Stimulated activated memory B cell treated with anti-CD40 and anti-IgM and Interleukin-4, amounts not matched to agents 10 μg/mL and 1 μg/mL and 100 μg/mL, for 72 hours (primary cell): ENCODE data around the gene UNC79.

Experiments used
- ATAC-seq: fragments of 150-1000 bp; cut with Tn5 transposase; 2 replicates; pipeline ENCODE4 v1.10.0; 2021
- H3K27ac Mint-ChIP-seq: one replicate; pipeline ENCODE4 v1.8.0; 2022; ENCODE audit warnings: mild to moderate bottlenecking, mixed read lengths
- H3K27me3 Mint-ChIP-seq: one replicate; pipeline ENCODE4 v1.8.0; 2022; ENCODE audit warnings: mixed read lengths
- H3K36me3 Mint-ChIP-seq: one replicate; pipeline ENCODE4 v1.8.0; 2022; ENCODE audit warnings: mixed read lengths
- H3K4me1 Mint-ChIP-seq: one replicate; pipeline ENCODE4 v1.8.0; 2022; ENCODE audit warnings: mixed read lengths
- H3K4me3 Mint-ChIP-seq: one replicate; pipeline ENCODE4 v1.8.0; 2022; ENCODE audit warnings: mild to moderate bottlenecking, moderate library complexity, mixed read lengths
- H3K9me3 Mint-ChIP-seq: one replicate; pipeline ENCODE4 v1.8.0; 2022; ENCODE audit warnings: mixed read lengths

UNC79 gene

GRCh38 chr14:93688820-93689219 is 258.1 kb downstream of the UNC79 start:
- no peak overlapping the region for H3K27ac Mint-ChIP-seq
- H3K4me1 Mint-ChIP-seq = no peaks in the 10 kb centered on the region
- H3K36me3 Mint-ChIP-seq = no peaks in the 10 kb centered on the region
- no peak for ATAC-seq
- peaks cover 45% of the 10 kb centered on the region for H3K27me3 Mint-ChIP-seq
- peaks cover 4% of the 10 kb centered on the region for H3K9me3 Mint-ChIP-seq
- no peak overlapping the region for H3K4me3 Mint-ChIP-seq

- Mint-ChIP-seq H3K9me3 (peaks cover 7% of the 10 kb centered on the region), H3K4me1 (no peaks in the 10 kb centered on the region), H3K27me3 (peaks cover 45% of the 10 kb centered on the region), H3K4me3 (no peak overlapping the region), H3K27ac (no peak overlapping the region), H3K36me3 (no peaks in the 10 kb centered on the region)
- ATAC-seq = no peak
Observed at GRCh38 chr14:93690146-93690545, 259.4 kb downstream of the UNC79 start.

- Mint-ChIP-seq H3K27ac (no peak overlapping the region), H3K4me3 (no peak overlapping the region), H3K9me3 (peaks cover 7% of the 10 kb centered on the region), H3K4me1 (no peaks in the 10 kb centered on the region), H3K27me3 (peaks cover 39% of the 10 kb centered on the region), H3K36me3 (no peaks in the 10 kb centered on the region)
- ATAC-seq = no peak
Observed at GRCh38 chr14:93691042-93691780, 260.5 kb downstream of the UNC79 start.

- H3K4me1 Mint-ChIP-seq = no peaks in the 10 kb centered on the region
- H3K27me3 Mint-ChIP-seq = peaks cover 15% of the 10 kb centered on the region
- no peak overlapping the region for H3K27ac Mint-ChIP-seq
- no peak for ATAC-seq
- peaks cover 9% of the 10 kb centered on the region for H3K9me3 Mint-ChIP-seq
- no peak overlapping the region for H3K4me3 Mint-ChIP-seq
- H3K36me3 Mint-ChIP-seq = no peaks in the 10 kb centered on the region
Observed at GRCh38 chr14:93693914-93694313, 263.2 kb downstream of the UNC79 start.

- ATAC-seq = no peak
- H3K4me1 Mint-ChIP-seq = no peaks in the 10 kb centered on the region
- no peaks in the 10 kb centered on the region for H3K36me3 Mint-ChIP-seq
- peaks cover 42% of the 10 kb centered on the region for H3K27me3 Mint-ChIP-seq
- no peak overlapping the region for H3K4me3 Mint-ChIP-seq
- peaks cover 14% of the 10 kb centered on the region for H3K9me3 Mint-ChIP-seq
- no peak overlapping the region for H3K27ac Mint-ChIP-seq
Observed at GRCh38 chr14:93700928-93701327, 270.2 kb downstream of the UNC79 start.

- ATAC-seq = no peak
- Mint-ChIP-seq H3K36me3 (no peaks in the 10 kb centered on the region), H3K9me3 (peaks cover 14% of the 10 kb centered on the region)
Observed at GRCh38 chr14:93701562-93701961, 270.8 kb downstream of the UNC79 start.

GRCh38 chr14:93702946-93703345 is 272.2 kb downstream of the UNC79 start:
- Mint-ChIP-seq H3K27me3 (peaks cover 42% of the 10 kb centered on the region), H3K27ac (no peak overlapping the region), H3K4me1 (no peaks in the 10 kb centered on the region), H3K36me3 (no peaks in the 10 kb centered on the region), H3K9me3 (peaks cover 13% of the 10 kb centered on the region), H3K4me3 (no peak overlapping the region)
- ATAC-seq = no peak

More at GRCh38 chr14:93701562-93701961, 270.8 kb downstream of the UNC79 start:
- H3K27me3 Mint-ChIP-seq = peaks cover 42% of the 10 kb centered on the region
- H3K4me1 Mint-ChIP-seq = no peaks in the 10 kb centered on the region
- no peak overlapping the region for H3K27ac Mint-ChIP-seq
- H3K4me3 Mint-ChIP-seq = no peak overlapping the region

GRCh38 chr14:93703941-93704340 is 273.2 kb downstream of the UNC79 start:
- no peak overlapping the region for H3K4me3 Mint-ChIP-seq
- peaks cover 42% of the 10 kb centered on the region for H3K27me3 Mint-ChIP-seq
- H3K4me1 Mint-ChIP-seq = no peaks in the 10 kb centered on the region
- no peak for ATAC-seq
- no peak overlapping the region for H3K27ac Mint-ChIP-seq
- no peaks in the 10 kb centered on the region for H3K36me3 Mint-ChIP-seq
- peaks cover 11% of the 10 kb centered on the region for H3K9me3 Mint-ChIP-seq

GRCh38 chr14:93705513-93706156 is 274.9 kb downstream of the UNC79 start:
- Mint-ChIP-seq H3K9me3 (no peaks in the 10 kb centered on the region), H3K4me1 (no peaks in the 10 kb centered on the region), H3K4me3 (no peak overlapping the region), H3K36me3 (no peaks in the 10 kb centered on the region), H3K27ac (no peak overlapping the region), H3K27me3 (peaks cover 42% of the 10 kb centered on the region)
- no peak for ATAC-seq

- H3K27ac Mint-ChIP-seq = no peak overlapping the region
- ATAC-seq = no peak
- H3K36me3 Mint-ChIP-seq = no peaks in the 10 kb centered on the region
- no peak overlapping the region for H3K4me3 Mint-ChIP-seq
- H3K4me1 Mint-ChIP-seq = no peaks in the 10 kb centered on the region
- H3K27me3 Mint-ChIP-seq = peaks cover 42% of the 10 kb centered on the region
- no peaks in the 10 kb centered on the region for H3K9me3 Mint-ChIP-seq
Observed at GRCh38 chr14:93706360-93706955, 275.7 kb downstream of the UNC79 start.

- Mint-ChIP-seq H3K27me3 (peaks cover 36% of the 10 kb centered on the region), H3K4me3 (no peak overlapping the region), H3K27ac (no peak overlapping the region)
Observed at GRCh38 chr14:93707475-93707874, 276.7 kb downstream of the UNC79 start.

GRCh38 chr14:93708311-93708734 is 277.6 kb downstream of the UNC79 start:
- Mint-ChIP-seq H3K9me3 (no peaks in the 10 kb centered on the region), H3K4me3 (no peak overlapping the region), H3K36me3 (no peaks in the 10 kb centered on the region), H3K27ac (no peak overlapping the region), H3K27me3 (peaks cover 33% of the 10 kb centered on the region), H3K4me1 (no peaks in the 10 kb centered on the region)
- no peak for ATAC-seq

More at GRCh38 chr14:93707475-93707874, 276.7 kb downstream of the UNC79 start:
- no peak for ATAC-seq
- Mint-ChIP-seq H3K9me3 (no peaks in the 10 kb centered on the region), H3K4me1 (no peaks in the 10 kb centered on the region), H3K36me3 (no peaks in the 10 kb centered on the region)

- H3K9me3 Mint-ChIP-seq = no peaks in the 10 kb centered on the region
- no peak for ATAC-seq
- H3K4me3 Mint-ChIP-seq = no peak overlapping the region
Observed at GRCh38 chr14:93708800-93709199, 278.1 kb downstream of the UNC79 start.

GRCh38 chr14:93709249-93709648 is 278.5 kb downstream of the UNC79 start:
- Mint-ChIP-seq H3K36me3 (no peaks in the 10 kb centered on the region), H3K9me3 (no peaks in the 10 kb centered on the region), H3K27me3 (peaks cover 23% of the 10 kb centered on the region), H3K4me1 (no peaks in the 10 kb centered on the region), H3K27ac (no peak overlapping the region), H3K4me3 (no peak overlapping the region)
- no peak for ATAC-seq

More at GRCh38 chr14:93708800-93709199, 278.1 kb downstream of the UNC79 start:
- H3K27me3 Mint-ChIP-seq = peaks cover 28% of the 10 kb centered on the region
- no peaks in the 10 kb centered on the region for H3K36me3 Mint-ChIP-seq
- no peak overlapping the region for H3K27ac Mint-ChIP-seq
- H3K4me1 Mint-ChIP-seq = no peaks in the 10 kb centered on the region

GRCh38 chr14:93712079-93712837 is 281.5 kb downstream of the UNC79 start:
- Mint-ChIP-seq H3K27ac (no peak overlapping the region), H3K4me3 (no peak overlapping the region), H3K4me1 (no peaks in the 10 kb centered on the region), H3K27me3 (peaks cover 27% of the 10 kb centered on the region), H3K36me3 (no peaks in the 10 kb centered on the region), H3K9me3 (no peaks in the 10 kb centered on the region)
- no peak for ATAC-seq
